GM12865 (cell line): ENCODE data around the gene NIPBL.
"Not testable (repeated sequence)": the region's sequence is repeated elsewhere in the genome, so short reads cannot be mapped to it uniquely, and the experiment has no call there.

Experiments
- DNase-seq: peaks from one replicate; pipeline ENCODE4 v3.0.0; 2010; ENCODE audit warnings: low read depth
- H3K4me3 ChIP-seq: 2 replicates; pipeline ENCODE4 v1.5.1; 2011; ENCODE audit warnings: mild to moderate bottlenecking, low read depth, low read length, control low read depth
- CTCF ChIP-seq: IDR thresholded peaks from 2 replicates; pipeline ENCODE4 v1.5.1; 2011; ENCODE audit warnings: low read length, control low read depth, low read depth, inconsistent platforms; ENCODE audit not compliant: insufficient read depth; ENCODE audit errors: missing control alignments

The NIPBL gene

GRCh38 chr5:37063739-37064138, 187.2 kb downstream of the NIPBL start:
- no peak overlapping the region for H3K4me3 ChIP-seq
- no peak for DNase-seq
- no peak for TF ChIP-seq CTCF

DNA sequence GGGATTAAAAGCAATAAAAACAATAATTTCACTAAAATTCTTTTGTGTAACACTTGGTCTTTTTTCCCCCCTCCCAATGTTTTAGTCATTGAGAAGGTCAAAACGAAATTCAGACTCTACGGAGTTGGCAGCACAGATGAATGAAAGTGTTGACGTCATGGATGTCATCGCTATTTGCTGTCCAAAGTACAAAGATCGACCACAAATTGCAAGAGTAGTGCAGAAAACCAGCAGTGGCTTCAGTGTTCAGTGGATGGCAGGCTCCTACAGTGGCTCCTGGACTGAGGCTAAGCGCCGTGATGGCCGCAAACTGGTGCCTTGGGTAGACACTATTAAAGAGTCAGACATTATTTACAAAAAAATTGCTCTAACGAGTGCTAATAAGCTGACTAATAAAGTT, 187.9 kb downstream of the NIPBL start:
- H3K4me3 ChIP-seq, result no peak overlapping the region
- TF ChIP-seq CTCF, result no peak
- DNase-seq, result no peak

- no peak for TF ChIP-seq CTCF
- DNase-seq, result no peak
- H3K4me3 ChIP-seq, result no peak overlapping the region
Observed at GRCh38 chr5:37071487-37071886, 194.9 kb downstream of the NIPBL start.

GRCh38 chr5:37071901-37072581, 195.5 kb downstream of the NIPBL start:
- no peak for DNase-seq
- no peak for TF ChIP-seq CTCF
- no peak overlapping the region for H3K4me3 ChIP-seq

GRCh38 chr5:37075399-37075950, 198.9 kb downstream of the NIPBL start:
- no peak for TF ChIP-seq CTCF
- DNase-seq, result no peak
- H3K4me3 ChIP-seq, result no peak overlapping the region

DNA sequence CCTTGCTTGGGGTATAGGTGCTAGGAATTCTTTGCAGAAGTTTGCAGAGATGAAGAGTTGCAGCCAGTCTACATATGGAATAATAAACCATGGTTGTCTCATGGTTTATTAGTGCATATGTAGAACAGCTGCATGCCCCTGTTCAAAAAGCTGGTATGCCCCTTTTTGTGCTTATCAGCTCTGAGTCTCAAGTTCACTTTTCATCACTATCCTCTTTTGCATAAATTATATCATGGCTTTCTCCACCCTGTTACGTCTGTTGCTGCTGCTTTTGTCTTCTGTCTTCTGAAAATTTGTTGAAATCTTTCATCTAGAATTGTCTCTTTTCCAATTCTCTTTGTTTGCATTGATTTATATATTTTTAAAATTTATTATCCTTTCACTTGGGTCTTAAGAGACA, 200.6 kb downstream of the NIPBL start:
- TF ChIP-seq CTCF, result no peak
- H3K4me3 ChIP-seq, result no peak overlapping the region
- no peak for DNase-seq

DNA sequence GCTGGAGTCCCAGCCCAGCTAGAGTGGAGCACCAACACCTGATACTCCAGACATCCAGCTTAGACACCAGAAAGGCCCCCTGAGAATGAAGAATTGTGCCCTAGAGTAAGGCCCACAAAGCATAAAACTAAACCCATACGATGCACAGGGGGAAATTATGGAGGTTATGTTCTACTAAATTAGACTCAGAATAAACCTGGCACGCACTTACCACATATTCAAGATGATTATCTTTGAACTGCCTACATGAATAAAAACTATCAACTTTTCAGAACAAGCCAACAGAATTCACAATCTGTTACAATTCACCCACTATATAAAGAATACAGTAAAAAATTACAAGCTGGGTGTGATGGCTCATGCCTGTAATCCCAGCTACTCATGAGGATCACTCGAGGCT, 204.1 kb downstream of the NIPBL start:
- H3K4me3 ChIP-seq, result no peak overlapping the region
- no peak for TF ChIP-seq CTCF
- DNase-seq, result no peak

DNA sequence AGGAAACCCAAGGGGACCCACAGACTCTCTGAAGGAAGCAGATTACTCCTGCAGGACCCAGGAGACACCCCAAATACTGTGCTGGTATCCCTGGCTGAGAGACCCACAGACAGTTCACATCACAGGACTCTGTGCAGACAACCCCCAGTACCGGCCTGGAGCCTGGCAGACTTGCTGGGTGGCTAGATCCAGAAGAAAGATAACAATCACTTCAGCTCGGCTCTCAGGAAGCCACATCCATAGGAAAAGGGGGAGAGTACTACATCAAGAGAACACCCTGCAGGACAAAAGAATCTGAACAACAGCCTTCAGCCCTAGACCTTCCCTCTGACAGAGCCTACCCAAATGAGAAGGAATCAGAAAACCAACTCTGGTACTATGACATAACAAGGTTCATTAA, 206.4 kb downstream of the NIPBL start:
- not testable (repeated sequence) for DNase-seq, H3K4me3 ChIP-seq

DNA sequence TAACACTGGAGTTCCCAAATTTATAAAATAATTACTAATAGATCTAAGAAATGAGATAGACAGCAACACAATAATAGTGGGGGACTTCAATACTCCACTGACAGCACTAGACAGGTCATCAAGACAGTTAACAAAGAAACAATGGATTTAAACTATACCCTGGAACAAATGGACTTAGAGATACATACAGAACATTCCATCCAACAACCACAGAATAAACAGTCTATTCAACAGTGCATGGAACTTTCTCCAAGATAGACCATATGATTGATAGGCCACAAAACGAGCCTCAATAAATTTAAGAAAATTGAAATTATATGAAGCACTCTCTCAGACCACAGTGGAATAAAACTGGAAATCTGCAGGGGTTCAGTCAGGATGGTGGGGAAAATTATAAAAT, 209.5 kb downstream of the NIPBL start:
- H3K4me3 ChIP-seq, DNase-seq: not testable (repeated sequence)
